D341Med (cell line): ENCODE results near the gene CUEDC2.

Source experiments
- DNase-seq: peaks from one replicate; pipeline ENCODE4 v3.0.0; 2012; ENCODE audit warnings: low spot score

Gene CUEDC2

DNA sequence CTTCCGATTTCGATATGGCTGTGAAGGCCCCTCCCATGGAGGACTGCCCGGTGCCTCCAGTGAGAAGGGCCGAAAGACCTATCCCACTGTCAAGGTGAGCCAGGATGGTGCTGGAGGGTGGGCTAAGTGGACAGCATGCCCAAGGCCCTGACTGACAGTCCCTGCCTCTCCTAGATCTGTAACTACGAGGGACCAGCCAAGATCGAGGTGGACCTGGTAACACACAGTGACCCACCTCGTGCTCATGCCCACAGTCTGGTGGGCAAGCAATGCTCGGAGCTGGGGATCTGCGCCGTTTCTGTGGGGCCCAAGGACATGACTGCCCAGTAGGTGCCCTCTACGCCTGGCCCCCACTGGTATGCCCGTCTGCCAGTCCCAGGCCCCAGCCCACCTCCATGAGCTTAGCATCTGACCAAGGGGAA is 35.6 kb downstream of the CUEDC2 start:
- no peak for DNase-seq

DNA sequence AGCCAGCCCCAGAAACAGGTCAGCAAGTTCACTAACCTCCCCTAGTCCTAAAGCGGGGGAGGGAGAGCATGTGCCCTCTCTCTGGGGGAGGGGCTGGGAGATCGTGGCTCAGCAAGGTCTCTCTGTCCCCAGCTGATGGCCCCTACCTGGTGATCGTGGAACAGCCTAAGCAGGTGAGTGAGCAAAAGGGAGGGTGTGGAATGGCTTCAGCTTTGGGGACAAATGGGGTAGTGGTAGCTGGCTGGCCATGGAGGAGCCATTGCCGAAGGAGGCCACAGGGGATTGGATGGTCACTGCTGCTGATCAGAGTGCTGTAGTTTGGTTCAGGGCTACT is 36.1 kb downstream of the CUEDC2 start:
- no peak for DNase-seq

DNA sequence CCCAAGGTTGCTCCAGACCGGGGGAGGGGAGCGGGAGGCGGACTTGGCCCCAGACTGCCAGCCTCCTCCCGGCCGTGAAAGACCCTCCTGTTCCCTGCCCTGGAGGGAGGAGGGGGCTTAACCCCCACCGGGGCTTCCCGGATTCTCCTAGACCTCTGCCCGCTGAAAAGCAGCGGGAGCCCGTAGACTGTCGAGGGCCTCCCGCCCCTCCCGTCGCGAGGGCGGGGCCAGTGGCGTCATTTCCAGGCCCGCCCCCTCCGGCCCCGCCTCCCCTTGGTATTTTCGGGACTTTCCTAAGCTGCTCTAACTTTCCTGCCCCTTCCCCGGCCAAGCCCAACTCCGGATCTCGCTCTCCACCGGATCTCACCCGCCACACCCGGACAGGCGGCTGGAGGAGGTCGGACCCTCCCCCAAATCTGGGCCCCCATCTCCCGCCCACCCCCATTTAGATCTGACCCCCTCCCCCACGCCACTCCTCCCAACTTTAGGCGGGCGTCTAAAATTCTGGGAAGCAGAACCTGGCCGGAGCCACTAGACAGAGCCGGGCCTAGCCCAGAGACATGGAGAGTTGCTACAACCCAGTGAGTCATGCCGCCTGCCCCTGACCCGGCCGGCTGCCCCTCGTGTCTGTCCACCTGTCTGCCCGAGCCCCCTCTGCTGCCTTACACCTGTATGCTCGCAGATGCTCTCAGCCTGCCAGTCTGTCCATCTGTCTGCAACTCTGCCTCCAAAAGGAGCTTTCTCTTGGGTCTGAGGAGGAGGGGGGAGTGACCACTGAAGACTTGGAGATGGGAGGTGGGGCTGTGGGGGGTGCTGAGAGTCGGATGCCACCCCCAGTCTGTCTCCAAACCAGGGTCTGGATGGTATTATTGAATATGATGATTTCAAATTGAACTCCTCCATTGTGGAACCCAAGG is 36.7 kb downstream of the CUEDC2 start, which contains the start of gene NFKB2:
Gene NFKB2 (plus strand): TSS at position 306 of the 917 bp plus-strand sequence. CDS start 255 bp downstream, at position 561.
- peak; percentile 84 for DNase-seq

DNA sequence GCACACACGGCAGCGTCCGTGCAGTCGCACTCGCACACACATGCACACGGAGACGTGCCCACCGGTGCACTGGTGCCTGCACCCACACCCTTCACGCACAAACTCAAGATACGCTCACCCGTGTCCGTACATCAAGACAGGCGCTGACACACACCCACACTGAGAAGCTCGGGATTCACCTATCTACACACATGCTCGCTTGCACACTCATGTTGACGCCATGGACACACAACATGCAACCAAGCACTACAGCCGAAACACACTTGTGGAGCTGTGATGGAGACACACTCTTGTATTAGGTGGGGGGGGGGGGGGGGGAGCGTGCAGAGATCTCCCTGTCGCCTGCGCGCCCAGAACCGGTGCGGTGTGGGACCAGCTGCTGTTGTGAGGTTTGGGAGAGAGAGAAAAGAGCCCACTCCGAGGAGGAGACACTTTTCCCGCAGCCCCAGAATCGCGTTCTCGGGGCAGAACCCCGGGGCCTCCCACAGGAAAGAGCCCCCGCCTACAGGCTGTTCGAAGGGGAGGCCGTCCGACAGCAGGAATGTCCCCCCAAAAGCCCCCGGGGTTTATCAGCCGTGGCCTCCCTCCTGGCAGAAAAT is 37.5 kb downstream of the CUEDC2 start:
- DNase-seq: no peak

GRCh38 chr10:102394079-102394800 is 38.1 kb downstream of the CUEDC2 start:
- DNase-seq: peak; percentile 84

- DNase-seq: no peak
These were observed 38.8 kb downstream of the CUEDC2 start for GRCh38 chr10:102393411-102394078.

GRCh38 chr10:102392306-102392705 is 40.1 kb downstream of the CUEDC2 start:
- DNase-seq: no peak

DNA sequence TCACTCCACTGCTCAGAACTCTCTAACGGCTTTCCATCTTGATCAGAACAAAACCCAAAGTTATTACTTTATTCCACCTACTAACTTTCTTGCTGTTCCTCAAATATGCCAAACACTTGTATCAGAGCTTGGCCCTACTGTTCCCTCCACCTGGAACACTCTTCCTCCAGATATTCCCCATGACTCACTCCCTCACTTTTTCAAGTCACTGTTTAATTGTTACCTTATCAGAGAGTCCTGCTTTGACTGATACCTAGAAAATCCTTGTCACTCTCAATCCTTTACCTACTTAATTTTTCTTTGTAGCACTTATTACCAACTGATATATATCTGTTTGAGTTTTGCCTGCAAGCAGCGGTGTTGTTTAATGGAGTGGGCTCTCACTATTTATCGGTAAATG is 42.5 kb downstream of the CUEDC2 start:
- no peak for DNase-seq

DNA sequence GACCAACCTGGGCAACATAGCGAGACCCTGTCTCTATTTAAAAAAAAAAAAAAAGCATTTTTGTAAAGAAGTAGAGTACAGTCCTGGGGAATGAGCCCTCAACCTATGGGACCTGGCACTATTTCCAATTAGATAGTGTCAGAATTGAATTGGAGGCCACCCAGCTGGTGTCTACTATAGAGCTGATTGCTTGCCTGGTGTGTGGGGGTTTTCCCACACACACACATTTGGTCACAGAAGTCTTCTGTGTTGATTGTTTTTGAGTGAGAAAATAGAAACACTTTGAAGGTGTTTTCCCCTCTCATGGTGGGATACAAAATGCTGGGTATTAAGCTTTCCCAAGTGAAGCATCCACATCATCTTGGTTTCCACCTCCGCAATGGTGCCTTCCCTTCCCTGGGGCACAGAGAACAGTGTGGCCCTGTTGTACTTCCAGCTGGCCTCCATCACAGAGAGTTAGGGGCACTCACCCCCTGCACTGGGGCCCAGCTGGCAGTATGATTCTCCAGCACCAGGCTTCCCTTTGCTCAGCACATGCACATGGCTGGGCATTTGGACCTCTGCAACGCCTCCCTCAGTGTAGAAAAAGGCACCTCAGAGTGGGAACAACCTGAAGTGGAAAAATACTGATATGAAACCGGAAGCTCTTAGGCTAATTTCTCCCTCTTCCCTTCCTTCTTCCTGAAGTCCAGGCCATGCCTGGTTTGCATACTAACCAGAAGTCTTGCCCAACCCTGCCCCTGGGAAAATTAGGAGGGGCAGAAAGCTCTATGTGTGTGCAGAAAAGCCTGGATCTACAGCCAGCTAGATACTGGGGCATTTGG is 47.6 kb downstream of the CUEDC2 start:
- no peak for DNase-seq

- no peak for DNase-seq
These were observed 48.3 kb downstream of the CUEDC2 start for GRCh38 chr10:102384053-102384452.

DNA sequence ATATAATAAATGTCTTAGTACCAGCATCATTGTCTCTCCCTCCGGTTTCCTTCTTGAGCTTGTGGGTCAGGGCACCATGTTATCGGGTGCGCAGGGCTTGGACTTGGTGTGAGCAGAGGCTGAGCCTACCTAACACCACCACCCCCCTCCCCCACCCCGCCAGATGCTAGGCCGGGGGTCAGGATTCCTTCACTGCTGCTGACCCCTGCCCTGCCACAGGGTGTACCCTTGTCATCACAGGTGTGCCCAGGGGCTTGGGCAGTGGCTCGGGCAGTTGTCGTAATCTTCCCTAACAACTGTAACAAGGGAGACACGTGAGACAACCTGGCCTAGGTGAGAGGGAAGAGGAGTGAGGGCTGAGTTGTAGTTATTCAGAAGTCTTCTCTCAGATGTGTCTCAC is 49.5 kb downstream of the CUEDC2 start:
- no peak for DNase-seq

DNA sequence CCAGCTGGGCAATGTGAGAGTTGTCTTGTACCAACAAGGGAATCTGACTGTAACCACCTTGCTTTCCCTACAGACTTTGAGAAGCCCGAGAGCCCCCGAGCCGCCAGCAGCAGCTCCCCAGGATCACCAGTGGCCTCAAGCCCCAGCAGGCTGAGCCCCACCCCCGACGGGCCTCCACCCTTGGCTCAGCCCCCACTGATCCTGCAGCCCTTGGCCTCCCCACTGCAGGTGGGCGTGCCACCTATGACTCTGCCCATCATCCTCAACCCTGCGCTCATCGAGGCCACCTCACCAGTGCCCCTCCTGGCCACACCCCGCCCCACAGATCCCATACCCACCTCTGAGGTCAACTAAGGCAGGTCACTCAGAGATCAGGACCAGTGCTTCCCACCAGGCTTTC is 50.4 kb downstream of the CUEDC2 start:
- DNase-seq: no peak

GRCh38 chr10:102379383-102379782 is 53.0 kb downstream of the CUEDC2 start:
- no peak for DNase-seq

DNA sequence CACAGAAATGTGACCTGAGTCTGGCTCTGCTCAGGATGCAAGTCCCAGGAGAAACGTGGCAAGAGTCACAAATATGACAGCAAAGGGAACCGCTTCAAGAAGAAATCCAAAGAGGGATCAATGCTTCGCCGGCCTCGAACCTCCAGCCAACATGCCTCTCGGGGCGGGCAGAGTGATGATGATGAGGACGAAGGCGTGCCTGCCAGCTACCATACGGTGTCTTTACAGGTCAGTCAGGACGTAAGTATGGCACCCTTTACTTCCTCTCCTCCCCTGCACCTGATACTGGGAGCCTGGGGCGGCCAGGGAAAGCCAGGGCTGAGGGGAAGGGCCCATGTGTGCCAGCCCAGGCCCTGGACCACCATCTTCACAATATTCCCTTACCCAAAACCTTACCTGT is 55.5 kb downstream of the CUEDC2 start:
- DNase-seq: no peak

GRCh38 chr10:102375867-102376266 is 56.5 kb downstream of the CUEDC2 start:
- no peak for DNase-seq

DNA sequence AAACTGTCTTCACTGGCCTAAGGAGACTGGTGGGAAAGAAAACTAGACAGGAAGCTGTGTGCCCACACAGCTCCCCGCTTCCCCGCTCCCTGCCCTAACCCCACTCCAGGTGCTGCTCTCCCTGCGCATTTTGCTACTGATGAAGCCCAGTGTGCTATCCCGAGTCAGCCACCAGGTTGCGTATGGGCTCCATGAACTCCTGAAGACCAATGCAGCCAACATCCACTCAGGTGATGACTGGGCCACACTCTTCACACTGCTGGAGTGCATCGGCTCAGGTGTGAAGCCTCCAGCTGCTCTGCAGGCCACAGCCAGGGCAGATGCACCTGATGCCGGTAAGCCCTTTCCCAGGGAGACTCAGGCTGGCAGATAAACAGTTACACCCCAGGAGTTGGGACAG is 57.1 kb downstream of the CUEDC2 start:
- DNase-seq: no peak
